Keratinocyte (primary cell): ENCODE data around the gene ATP6V0E1. TPM values are rescaled to one million over a fixed set of nuclear protein-coding genes. Genes with fewer than 3 reads are reported as not detected.

Source experiments
- DNase-seq: peaks from one replicate; pipeline ENCODE4 v3.0.0-alpha.2; 2011; ENCODE audit warnings: low read depth, missing footprints, low spot score
- FAIRE-seq: peaks from 2 replicates; lab custom pipeline; 2011; peaks lifted over from hg19 to GRCh38; lab: Jason Lieb, UNC
- H2AFZ ChIP-seq: 2 replicates; pipeline ENCODE4 v1.6.0; 2012; ENCODE audit warnings: low read length, control low read depth, inconsistent platforms; ENCODE audit not compliant: control insufficient read depth
- H3K27ac ChIP-seq: 2 replicates; pipeline ENCODE4 v1.5.1; 2011; ENCODE audit warnings: low read length; ENCODE audit not compliant: control insufficient read depth, insufficient read depth
- H3K27me3 ChIP-seq: 3 replicates; pipeline ENCODE4 v1.6.0; 2011; ENCODE audit warnings: low read length; ENCODE audit not compliant: control insufficient read depth, insufficient read depth; ENCODE audit errors: extremely low read depth
- H3K36me3 ChIP-seq, 2 experiments: 2 replicates in 1 of 2; 3 replicates in 1 of 2; pipeline ENCODE4 v1.5.1; 2011; ENCODE audit warnings: low read length in 2 of 2, mild to moderate bottlenecking in 1 of 2; ENCODE audit not compliant: control insufficient read depth in 2 of 2, insufficient read depth in 2 of 2; ENCODE audit errors: extremely low read depth in 1 of 2
- H3K4me1 ChIP-seq: 3 replicates; pipeline ENCODE4 v1.5.1; 2011; ENCODE audit warnings: low read length; ENCODE audit not compliant: control insufficient read depth, insufficient read depth; ENCODE audit errors: extremely low read depth
- H3K4me2 ChIP-seq: 3 replicates; pipeline ENCODE4 v1.6.0; 2011; ENCODE audit warnings: low read depth, low read length; ENCODE audit not compliant: control insufficient read depth, insufficient read depth; ENCODE audit errors: extremely low read depth
- H3K4me3 ChIP-seq, 3 experiments: fragments of 200-600 bp in 1 of 3; sonication (generic) in 1 of 3; 2 replicates in 2 of 3; 3 replicates in 1 of 3; pipeline ENCODE4 v1.5.1; 2011 to 2016; ENCODE audit warnings: low read length in 3 of 3, mild to moderate bottlenecking in 3 of 3, control low read depth in 2 of 3, inconsistent platforms in 1 of 3, low read depth in 1 of 3, mixed read lengths in 1 of 3, mixed run types in 1 of 3, moderate library complexity in 1 of 3; ENCODE audit not compliant: control insufficient read depth in 2 of 3, insufficient read depth in 2 of 3; ENCODE audit errors: extremely low read depth in 1 of 3
- H3K79me2 ChIP-seq: 2 replicates; pipeline ENCODE4 v1.6.0; 2012; ENCODE audit warnings: low read length; ENCODE audit not compliant: control insufficient read depth, insufficient read depth
- H3K9ac ChIP-seq: 3 replicates; pipeline ENCODE4 v1.6.0; 2011; ENCODE audit warnings: low read length; ENCODE audit not compliant: control insufficient read depth, insufficient read depth; ENCODE audit errors: extremely low read depth
- H3K9me1 ChIP-seq: 3 replicates; pipeline ENCODE4 v1.6.0; 2011; ENCODE audit warnings: low read length; ENCODE audit not compliant: control insufficient read depth, insufficient read depth; ENCODE audit errors: extremely low read depth
- H3K9me3 ChIP-seq: 2 replicates; pipeline ENCODE4 v1.5.1; 2012; ENCODE audit warnings: low read depth, low read length; ENCODE audit not compliant: control insufficient read depth
- H4K20me1 ChIP-seq: 3 replicates; pipeline ENCODE4 v1.6.0; 2011; ENCODE audit warnings: low read length; ENCODE audit not compliant: control insufficient read depth, insufficient read depth; ENCODE audit errors: extremely low read depth
- EZH2 ChIP-seq: IDR thresholded peaks from one replicate; pipeline ENCODE4 v1.6.1; 2012; ENCODE audit warnings: inconsistent platforms, mild to moderate bottlenecking, low read length, moderate library complexity
- dilution Hi-C: fragments of 300-500 bp; cut with MboI; formaldehyde crosslinking; loops from one replicate; pipeline ENCODE4 v1.7.0; 2020; ENCODE audit warnings: low sequenced_read_pairs; ENCODE audit not compliant: extremely low pct_ligation_motif_present
- polyA plus RNA-seq, 5 experiments: library from polyadenylated mRNA; depleted of rRNA in 3 of 5; stranded (reverse) in 3 of 5; stranded (forward) in 1 of 5; unstranded in 1 of 5; fragments of >200 nt; gene quantifications; 1 replicate in 1 of 5; 2 replicates in 3 of 5; 3 replicates in 1 of 5; pipeline versions ENCODE4 v1.2.1 to v1.2.3, GENCODE V29; 2011 to 2012; ENCODE audit warnings: missing spikeins in 2 of 5, low read depth in 1 of 5, low replicate concordance in 1 of 5
- TF ChIP-seq, protein P1 (sequence below), 3 experiments: IDR thresholded peaks in 1 of 3; conservative IDR thresholded peaks in 1 of 3; optimal IDR thresholded peaks in 1 of 3; 2 replicates in 2 of 3; 3 replicates in 1 of 3; pipeline versions ENCODE3 to v1.5.1; 2011; ENCODE audit warnings: low read length in 3 of 3, mild to moderate bottlenecking in 3 of 3, moderate library complexity in 2 of 3, control low read depth in 1 of 3, inconsistent platforms in 1 of 3; ENCODE audit not compliant: insufficient read depth in 2 of 3; ENCODE audit errors: extremely low read depth in 1 of 3

ATP6V0E1 gene
- polyA plus RNA-seq, 1 donor (not counting 4 experiments of a cell fraction or from before 2014, with no cell fraction given), result 533 TPM

DNA sequence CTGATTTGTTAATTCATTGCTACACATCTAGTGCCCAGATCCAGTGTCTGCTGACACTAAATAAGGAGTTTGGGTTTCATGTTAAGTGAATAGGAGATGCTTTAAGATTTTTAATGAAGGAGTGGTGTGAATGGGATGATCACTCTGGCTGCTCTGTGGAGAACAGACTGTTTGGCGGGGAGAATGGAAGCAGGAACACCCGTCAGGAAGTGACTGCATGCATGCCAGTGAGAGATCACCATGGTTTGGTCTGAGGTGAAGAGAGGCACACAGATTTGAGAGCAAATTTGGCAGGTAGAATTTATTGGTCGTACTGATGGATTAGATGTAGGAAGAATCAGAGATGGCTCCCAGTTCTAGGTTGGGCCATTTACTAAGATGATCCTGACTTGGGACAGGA, 19.8 kb downstream of the ATP6V0E1 start:
- Histone ChIP-seq H3K9ac (no peak overlapping the region), H3K4me1 (peaks cover 10% of the 10 kb centered on the region), H3K27me3 (no peaks in the 10 kb centered on the region), H2AFZ (no peak overlapping the region), H3K27ac (no peak overlapping the region), H3K36me3 (peaks cover 0 to 1% of the 10 kb centered on the region in 2 experiments), H3K9me1 (no peaks in the 10 kb centered on the region), H3K4me3 (no peak overlapping the region), H3K4me2 (no peak overlapping the region), H3K9me3 (no peaks in the 10 kb centered on the region), H4K20me1 (peaks cover 3% of the 10 kb centered on the region), H3K79me2 (peaks cover 91% of the 10 kb centered on the region)
- TF ChIP-seq EZH2, result no peak
- TF ChIP-seq, protein P1, sequence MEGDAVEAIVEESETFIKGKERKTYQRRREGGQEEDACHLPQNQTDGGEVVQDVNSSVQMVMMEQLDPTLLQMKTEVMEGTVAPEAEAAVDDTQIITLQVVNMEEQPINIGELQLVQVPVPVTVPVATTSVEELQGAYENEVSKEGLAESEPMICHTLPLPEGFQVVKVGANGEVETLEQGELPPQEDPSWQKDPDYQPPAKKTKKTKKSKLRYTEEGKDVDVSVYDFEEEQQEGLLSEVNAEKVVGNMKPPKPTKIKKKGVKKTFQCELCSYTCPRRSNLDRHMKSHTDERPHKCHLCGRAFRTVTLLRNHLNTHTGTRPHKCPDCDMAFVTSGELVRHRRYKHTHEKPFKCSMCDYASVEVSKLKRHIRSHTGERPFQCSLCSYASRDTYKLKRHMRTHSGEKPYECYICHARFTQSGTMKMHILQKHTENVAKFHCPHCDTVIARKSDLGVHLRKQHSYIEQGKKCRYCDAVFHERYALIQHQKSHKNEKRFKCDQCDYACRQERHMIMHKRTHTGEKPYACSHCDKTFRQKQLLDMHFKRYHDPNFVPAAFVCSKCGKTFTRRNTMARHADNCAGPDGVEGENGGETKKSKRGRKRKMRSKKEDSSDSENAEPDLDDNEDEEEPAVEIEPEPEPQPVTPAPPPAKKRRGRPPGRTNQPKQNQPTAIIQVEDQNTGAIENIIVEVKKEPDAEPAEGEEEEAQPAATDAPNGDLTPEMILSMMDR (optimal IDR thresholded peaks at IDR 0.05 in 1 of 3, IDR thresholded peaks at IDR 0.05 in 1 of 3, conservative IDR thresholded peaks at IDR 0.05 in 1 of 3; ENCODE audit: extremely low read depth in 1 of 3, insufficient read depth in 2 of 3, low read length in 3 of 3), result no peak
- dilution Hi-C loops, result no loop called here
- no peak for DNase-seq
- FAIRE-seq, result no peak

DNA sequence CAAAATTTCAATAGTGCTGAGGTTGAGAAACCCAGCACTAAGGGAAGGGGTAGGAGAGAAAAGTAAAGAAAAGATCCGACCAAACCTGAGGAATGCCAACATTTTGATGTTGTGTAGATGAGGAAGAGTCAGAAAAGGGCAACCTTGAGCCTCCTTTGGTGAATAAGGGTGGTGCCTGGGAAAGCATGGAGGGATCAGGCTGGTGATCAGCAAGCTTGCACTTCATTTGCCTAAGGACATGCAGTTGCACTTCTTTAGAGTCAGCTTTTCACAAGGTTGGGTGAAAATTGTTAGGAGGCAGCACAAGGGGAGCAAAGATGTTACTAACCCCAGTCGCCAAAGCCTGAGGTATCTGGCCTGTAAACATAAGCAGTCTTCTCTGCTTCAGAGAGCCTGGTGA, 20.4 kb downstream of the ATP6V0E1 start:
- Histone ChIP-seq H3K9ac (no peak overlapping the region), H4K20me1 (peaks cover 3% of the 10 kb centered on the region), H3K27me3 (no peaks in the 10 kb centered on the region), H3K4me3 (no peak overlapping the region), H3K79me2 (peaks cover 88% of the 10 kb centered on the region), H3K27ac (no peak overlapping the region), H3K9me3 (no peaks in the 10 kb centered on the region), H3K4me1 (peaks cover 6% of the 10 kb centered on the region), H3K4me2 (no peak overlapping the region), H2AFZ (no peak overlapping the region), H3K9me1 (no peaks in the 10 kb centered on the region), H3K36me3 (peaks cover 0 to 1% of the 10 kb centered on the region in 2 experiments)
- FAIRE-seq, result no peak
- DNase-seq, result no peak
- dilution Hi-C loops, result no loop called here
- TF ChIP-seq, protein P1 (optimal IDR thresholded peaks at IDR 0.05 in 1 of 3, IDR thresholded peaks at IDR 0.05 in 1 of 3, conservative IDR thresholded peaks at IDR 0.05 in 1 of 3; ENCODE audit: extremely low read depth in 1 of 3, insufficient read depth in 2 of 3, low read length in 3 of 3), result no peak
- TF ChIP-seq EZH2, result no peak
